Inferior parietal cortex (tissue), 1 donor: ENCODE results near the gene CRIM1.

Experiments
- DNase-seq: peaks from one replicate; pipeline ENCODE4 v3.0.0-alpha.2; 2016; ENCODE audit errors: extremely low spot score

CRIM1 gene

DNA sequence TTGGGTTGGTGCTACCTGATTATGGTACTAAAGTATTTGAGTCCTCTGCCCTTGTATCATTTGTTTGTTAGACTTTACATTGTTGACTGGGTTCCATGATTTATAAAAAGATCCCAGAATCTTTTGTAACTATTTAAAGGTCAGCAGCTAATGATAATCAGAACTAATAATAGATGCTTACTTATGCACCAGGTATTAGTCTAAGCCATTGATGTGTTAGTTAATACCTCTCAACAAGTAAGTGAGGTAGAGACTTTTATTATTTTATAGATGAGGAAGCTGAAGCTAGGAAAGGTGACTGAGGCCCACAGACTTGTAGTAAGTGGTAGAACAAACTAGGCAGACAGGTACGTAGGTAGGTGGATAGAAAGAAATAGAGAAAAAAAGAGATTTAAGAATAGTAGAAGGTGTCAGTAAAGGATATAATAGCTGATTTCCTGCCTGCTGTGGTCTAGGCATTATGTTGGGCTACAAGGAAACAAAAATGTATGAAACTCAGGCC lies 68.1 kb downstream of the CRIM1 start:
- DNase-seq, result no peak

DNA sequence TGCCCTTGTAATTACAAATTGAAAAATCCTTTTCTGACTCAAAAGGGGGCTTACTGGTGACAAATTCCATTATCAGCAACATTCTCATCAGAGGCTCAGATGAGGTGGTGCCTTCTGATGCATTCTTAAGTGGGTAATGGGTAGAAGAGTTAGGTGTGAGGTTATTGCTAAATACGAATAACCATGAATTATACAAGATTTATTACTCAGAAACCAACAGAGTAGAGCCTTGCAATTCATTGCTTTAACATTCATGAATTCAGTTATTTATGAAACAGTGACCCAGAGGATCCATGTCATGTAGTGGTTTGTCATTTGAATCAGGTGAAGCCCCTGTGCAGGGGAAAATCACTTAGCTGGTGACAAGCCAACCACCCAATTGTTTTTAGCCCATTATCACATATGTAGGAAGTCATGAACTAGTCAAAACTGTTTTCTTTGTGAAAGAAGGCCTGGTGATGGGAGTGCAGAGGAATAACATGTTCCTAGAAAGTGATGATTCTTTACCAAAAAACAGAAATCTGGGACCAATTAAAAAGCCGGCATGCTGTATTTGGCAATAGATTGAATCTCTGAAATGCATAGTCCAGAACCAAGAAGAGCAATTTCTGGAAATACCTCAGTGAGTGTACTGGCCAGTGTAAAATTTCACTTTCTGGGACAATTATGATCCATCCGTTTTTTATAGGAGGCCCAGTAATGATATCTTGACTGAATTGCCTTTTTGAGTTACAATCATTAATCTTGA lies 70.2 kb downstream of the CRIM1 start:
- DNase-seq, result no peak

DNA sequence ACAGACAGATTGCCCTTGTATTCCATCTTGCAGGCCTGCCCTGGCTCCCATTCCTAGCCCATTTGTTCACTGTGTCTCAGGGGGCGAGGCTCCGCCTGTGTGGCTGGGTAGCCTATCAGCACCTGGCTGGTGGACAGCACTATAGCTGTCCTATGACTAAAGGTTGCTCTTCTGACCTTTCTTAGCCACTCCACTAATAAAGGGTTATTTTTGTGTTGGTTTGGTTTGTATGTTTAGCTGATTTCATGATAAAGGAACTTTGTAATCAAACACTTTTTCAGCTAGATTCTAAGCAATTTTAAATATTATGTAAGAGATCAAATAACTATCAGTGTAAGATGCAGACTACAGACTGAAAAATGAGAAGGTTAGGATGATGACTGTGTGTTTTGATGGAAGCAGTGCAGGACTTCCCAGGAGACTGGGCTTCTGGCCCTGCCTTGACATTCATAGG lies 72.2 kb downstream of the CRIM1 start:
- DNase-seq, result no peak

DNA sequence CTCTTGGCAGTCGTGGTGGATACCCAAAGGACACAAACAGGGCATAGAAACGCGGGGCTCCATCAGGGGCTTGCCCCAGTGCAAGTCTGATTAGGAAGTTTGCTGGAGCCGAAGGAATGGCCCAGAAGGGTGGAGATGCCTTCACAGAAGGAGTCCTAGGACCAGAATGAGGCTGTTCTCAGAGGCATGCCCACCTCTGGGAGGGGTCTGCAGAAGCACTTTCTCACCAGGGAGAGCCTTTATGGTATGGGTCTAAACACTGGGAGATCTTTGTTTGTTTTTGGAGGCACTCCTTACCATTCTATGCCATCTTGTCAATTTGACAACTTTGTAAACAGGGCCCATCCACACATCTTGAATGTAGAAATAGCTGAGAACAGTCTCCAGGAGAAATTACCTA lies 75.0 kb downstream of the CRIM1 start:
- DNase-seq, result no peak

DNA sequence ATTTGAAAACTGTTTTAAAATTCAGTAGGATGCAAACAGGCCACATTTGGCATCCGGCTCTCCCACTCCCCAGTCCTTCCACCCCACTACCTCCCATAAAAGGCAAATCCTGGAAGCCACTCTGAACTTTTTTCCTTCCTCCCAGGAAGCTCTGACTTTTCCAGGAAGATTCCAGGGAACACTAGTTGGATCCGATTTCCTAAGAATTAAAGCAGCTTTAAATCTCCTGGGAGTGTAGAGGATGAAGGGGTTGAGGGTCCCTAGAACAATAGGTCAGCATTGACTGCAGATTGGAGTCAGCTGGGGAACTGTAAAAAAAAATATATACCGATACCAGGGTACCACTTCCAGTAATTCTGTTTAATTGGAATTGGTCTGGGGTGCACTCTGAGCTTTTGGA lies 76.9 kb downstream of the CRIM1 start:
- DNase-seq, result no peak

DNA sequence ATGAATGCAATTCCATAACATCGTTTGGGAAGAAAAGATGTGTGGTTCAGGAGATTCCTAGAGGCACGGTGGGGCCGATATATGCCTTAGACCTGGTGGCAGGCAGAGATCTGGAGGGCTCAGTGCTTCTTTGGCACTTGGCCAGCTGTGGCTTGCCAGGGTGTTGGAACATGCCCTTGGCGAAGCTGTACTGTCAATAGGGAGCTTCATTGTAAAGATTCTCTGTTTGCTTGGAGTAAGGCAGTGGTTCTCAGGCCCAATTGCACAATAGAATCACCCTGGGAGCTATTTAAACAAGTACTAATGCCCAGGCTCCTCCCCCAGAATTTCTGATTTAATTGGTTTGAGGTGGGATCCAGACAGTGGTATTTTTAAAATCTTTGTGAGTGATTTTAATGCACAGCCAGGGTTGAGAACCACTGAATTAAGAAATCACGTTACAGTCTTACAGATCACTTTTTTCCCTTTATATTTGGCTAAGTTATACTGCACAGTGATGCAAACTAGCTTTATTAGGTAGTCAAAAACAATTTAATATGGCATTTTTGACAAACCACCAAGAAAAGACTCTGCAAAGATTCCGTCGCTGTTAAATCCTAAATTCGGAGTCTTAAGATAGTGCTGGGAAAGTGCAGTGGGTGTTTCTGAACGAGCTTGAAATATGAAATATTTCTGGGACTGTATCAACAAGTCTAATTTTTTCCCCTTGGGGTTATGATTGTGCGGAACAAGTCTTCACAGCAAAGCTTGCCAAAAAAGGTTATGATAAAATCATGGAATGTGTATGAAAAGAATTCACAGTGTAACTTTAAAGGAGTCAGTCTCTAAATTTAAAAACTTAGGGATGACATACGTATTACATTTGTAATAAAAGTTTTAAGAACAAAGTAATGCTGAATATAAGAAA lies 78.0 kb downstream of the CRIM1 start:
- DNase-seq, result no peak

DNA sequence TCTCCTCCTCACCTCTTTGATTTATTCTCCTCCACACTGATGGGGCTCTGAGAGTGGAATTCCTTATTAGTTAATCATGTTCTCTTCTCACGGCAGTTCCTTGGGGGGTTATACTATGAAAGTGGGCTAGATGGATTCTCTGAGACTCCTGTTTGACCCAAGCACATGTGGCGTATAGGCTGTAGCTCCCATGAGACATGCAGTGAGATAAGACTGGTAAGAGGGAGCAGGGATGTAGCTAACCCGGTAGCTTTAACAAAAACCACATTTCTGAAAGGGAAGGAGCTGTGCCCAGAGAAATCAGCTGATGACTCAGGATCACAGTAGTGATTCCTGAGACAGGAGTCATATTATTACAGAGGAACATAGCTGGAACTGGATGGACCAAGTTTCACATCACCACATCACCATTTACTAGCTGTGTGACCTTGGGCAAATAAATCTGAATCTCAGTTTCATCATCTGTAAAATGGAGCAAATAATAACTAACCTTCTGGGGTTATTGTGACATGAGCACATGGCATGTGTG lies 82.9 kb downstream of the CRIM1 start:
- DNase-seq, result no peak

DNA sequence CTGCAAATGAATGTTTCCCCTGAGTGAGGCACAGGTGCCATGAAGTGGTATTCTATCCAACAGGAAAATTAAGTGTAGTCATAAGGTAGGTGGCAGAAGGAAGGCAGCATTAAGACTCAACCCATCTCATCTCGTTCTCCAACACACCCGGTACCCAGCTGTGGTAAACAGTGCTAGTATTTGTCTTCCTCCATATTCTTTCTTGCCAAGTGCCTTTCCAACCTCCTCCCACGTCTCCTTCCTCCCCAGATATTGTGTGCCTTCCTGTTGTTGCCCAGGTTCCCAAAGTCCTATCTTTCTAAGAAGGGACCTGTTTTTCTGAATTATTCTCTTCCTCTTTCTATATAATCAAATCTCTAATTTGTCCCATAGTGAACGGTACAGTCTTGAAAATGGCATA lies 83.5 kb downstream of the CRIM1 start:
- no peak for DNase-seq

DNA sequence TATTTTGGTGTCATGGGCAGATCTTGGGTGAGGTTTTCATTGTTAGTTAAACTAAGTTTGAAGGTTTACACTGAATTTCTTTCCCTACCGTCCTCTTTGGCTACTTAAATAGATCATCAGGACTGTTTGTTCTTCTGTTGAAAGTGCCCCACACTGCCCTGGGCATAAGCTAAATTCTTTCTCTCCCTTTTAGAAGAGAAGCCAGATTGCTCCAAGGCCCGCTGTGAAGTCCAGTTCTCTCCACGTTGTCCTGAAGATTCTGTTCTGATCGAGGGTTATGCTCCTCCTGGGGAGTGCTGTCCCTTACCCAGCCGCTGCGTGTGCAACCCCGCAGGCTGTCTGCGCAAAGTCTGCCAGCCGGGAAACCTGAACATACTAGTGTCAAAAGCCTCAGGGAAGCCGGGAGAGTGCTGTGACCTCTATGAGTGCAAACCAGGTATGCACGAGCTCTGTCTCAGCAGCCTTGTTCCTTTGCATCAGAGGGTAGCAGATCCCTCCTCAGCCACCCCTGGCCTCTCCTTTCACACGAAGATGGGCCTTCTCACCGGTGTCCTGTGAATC lies 85.6 kb downstream of the CRIM1 start:
- no peak for DNase-seq

DNA sequence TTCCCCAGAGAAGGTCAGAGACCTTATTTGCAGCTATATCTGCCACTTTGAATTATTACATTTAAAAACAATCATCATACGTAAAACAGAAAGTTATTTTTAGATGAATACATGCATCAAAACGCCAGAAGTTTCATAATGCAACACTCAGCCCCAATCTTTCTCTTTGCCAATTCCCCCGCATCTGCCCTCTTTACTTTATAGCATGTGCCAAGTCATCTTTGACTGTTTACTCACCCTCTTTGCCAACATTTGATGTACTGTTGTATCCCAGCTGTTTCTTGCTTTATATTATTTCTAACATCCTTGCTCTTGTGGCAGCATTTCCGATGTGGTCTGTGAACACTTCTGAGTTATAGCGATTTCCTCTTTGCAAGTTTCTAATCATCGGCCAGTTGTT lies 86.2 kb downstream of the CRIM1 start:
- no peak for DNase-seq

DNA sequence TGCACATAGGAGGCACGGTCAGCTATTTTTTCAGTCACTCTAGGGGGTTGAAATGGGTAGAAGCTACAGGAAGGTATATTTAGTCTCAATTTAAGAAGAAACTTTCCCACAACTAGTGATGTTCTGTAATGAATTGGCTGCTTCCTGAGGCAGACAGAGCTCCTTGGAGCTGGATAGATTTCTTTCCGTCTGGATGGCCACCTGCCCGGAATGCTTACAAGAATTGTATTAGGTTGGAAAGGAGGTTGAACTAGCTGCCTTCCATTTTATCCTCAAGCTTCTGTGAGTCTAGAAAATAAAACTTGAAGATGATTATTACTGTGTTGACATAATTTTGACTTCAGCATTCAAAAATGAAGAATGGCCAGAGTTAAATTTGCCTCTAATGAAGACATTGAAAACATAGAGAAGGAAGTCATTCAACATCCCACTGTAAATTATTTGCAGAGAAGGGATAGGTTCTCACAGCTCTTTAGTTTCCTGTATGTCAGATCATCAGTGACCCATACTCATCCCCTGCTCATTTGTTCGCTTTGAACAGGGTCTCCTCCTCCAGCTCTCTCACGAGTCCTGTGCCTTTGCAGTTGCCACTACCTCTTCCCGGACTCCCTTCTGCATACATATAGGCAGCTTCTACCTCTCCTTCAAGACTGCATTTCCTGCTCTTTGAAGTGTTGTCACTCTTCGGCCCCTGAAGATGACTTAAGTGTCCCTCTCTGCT lies 88.8 kb downstream of the CRIM1 start:
- no peak for DNase-seq

DNA sequence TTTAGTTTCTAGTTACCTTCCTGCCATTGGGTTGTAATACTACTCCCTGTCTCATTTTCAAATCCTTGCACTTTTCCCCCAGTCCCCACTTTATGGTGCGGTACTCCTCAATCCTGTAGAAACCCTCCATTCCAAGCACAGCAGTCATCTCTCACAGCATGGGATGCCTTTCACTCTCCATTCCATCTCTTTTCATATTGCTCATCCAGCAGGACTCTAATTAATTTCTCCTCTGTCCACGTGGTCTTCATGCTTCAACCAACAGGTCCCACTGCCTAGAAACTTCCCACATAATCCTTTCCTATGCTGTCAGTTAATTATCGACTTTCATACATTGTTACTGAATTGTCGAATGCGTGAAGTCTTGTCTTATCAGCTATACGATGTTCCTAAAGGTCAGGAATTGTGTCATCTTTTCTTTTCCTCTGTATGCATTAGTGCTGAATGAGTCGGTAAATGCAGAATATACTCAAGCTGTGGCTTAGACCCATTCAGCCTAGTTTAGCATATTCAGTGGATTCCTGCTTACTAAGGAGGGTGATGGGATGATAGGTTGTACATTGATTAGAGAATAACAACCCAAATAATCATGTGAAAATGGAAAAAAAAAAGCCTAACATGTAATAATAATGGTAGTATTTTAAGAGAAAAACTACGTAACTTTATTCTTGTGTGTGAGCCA lies 89.7 kb downstream of the CRIM1 start:
- DNase-seq, result no peak

DNA sequence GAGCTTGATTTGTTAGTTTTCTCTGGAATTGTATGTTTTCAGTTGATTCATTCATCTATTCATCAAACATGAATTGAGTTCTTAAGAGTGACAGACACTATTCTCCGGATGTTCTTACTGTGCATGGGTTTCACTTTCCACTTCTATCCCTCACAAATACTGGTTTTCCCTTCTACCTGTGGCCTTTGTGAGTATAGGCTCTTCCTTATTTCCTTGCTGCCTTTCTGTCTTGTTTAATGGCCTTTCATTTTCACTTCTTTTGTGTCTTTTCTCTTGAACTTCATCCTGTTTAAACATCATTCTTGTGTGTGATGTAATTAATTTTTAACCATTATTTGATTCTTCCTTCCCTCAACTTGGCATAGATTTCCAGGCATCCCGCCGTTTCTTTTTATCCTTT lies 90.7 kb downstream of the CRIM1 start:
- DNase-seq, result no peak

DNA sequence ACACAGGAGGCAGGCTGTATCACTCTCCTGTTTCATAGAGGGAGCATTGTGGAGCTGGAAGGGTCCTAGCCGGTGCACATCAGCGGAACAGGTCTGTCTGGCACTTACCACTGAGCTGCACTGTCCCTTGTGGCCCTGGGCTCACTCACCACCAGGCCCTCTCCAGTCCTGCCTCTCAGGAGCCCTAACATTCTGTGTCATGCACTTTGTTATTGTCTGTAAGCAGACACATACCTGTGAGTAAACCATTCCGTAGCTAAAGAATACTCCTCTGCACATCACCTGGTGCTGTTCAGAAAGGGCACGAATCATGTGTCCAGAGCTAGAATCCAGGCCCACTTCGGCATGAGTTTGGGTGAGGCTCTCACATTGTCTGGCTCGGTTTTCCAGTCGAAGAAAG lies 93.6 kb downstream of the CRIM1 start:
- DNase-seq, result no peak

DNA sequence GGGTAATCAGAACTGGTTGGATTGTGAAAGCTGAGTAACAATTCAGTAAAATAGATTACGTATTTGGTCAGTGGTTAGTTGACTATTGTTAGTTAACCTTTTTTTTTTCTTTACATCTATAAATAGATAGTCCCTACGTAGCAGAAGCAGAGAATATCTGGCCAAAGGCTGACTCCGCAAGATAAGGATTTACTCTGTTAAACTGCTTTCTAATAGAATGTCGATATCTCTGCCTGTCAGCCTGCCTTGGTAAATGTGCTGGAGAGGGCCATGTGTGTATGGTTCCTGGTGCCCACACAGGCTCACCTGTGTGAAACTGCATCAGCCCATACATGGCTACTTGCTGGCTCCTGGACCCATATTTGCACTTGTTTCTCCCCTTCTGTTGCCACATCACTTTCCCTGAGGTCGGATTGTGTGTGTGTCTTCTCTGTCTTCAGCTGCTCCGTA lies 94.4 kb downstream of the CRIM1 start:
- DNase-seq, result no peak

DNA sequence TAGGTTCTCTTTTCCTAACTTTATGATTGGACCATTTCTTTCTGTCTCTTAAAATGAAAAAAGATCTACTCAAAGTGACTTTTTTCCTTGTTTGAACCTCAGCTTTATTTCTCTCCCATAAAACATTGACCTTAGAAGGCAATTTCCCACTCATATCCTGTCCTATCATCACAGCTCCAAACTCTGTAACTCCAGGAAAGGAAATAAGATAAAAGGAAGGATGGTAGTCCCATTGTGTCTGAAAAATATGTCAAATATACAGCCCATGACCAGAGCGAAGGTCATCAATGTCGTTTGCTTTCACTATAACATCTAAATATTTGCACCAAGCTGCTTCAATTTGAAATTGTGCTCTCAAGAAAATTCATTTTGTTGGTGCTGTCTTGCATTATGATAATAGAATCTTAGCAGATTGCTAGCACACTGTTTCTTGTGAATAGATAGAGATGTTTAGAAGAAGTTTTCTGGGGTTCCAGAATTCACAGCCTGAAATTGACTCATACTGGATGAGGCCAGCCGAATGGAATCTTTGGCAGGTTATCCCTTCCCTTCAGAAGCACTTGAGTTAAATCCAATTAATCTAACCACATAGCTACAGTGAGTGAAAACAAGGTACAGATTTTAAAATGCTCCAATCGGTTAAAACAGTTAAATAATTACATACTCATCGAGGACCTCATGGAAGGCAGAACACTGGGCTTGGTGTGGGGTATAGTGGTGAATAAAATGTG lies 95.1 kb downstream of the CRIM1 start:
- DNase-seq, result no peak

DNA sequence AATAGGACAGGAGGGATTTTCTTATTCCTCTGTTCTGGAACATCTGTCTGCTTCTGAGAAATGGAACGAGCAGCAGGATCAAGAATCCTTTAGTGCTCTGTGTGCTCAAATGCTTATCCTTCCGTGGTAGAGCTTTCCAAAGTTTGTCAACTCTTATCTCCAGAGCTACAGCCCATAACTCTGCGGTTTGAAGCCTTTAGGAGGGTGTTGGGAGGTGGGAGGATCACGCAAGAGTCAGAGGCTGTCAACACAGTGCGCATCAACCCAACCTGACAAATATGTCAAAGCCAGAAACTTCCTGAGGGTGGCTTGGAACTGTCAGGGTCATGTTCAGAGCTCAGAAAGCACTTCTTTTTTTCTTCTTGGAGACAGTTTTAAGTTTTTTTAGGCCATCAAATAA lies 95.9 kb downstream of the CRIM1 start:
- peak; percentile 25 for DNase-seq

DNA sequence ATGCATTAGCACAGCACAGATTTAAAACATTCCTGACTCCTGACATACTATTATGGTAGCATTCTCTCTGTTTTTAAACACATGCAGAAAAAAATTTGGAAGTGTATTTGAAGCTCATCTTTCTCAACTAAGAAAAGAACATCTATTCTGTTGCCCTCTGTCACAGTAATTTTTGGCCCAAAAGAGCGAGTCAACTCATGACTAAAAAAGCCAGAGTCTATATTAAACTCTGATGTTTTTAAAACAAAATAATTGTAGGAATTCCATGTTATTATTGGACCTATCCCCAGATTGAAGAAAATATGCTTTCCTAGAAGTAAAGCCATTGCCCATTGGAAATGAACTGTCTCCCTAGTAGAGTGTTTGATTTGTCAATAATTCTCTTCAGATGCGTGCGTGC lies 96.7 kb downstream of the CRIM1 start:
- DNase-seq, result no peak

DNA sequence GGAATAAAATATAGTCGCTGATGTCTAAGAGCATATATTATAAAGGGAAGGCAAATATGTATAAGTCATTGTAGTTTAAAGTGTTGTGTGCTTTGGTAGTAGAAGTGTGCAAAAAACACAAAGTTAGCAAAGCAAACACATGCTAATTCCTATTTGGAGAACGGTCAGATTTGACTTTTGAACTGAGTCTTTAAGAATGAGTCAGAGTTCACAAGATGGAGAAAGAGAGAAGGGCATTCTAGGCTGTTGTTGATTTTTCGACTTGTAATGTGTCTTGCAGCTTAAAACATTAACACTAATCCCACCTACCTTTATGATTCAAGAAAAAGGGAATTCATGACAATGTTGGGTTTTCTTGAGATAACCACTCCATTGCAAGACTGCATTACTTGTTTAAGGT lies 98.1 kb downstream of the CRIM1 start:
- DNase-seq, result no peak

DNA sequence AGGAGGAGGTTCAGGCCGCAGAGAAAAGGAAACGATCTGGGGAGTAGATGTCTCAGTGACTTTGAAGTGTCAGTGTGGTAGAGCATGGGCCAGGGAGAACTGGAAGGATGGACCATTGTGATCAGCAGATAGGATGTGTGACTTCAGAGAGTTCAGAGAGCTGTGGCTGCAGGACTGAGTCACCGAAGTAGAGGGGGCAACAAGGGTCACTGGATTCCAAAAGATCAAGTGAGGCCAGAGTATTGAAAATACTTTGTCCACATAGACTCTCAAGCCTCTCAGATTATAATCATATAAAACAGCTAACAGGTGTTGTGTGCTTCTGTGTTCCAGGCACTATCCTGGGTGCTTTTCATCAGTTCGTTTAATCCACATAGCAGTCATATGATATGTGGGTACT lies 99.4 kb downstream of the CRIM1 start:
- DNase-seq, result no peak
